BE2C (cell line): ENCODE results near the gene CABLES2.

Experiments used
- DNase-seq: peaks from one replicate; pipeline ENCODE4 v3.0.0-alpha.2; 2020
- H3K27me3 ChIP-seq: fragments of 250-450 bp; sonication (Bioruptor Pico); 2 replicates; pipeline ENCODE4 v1.5.1; 2020; ENCODE audit warnings: mild to moderate bottlenecking
- H3K36me3 ChIP-seq: fragments of 250-450 bp; sonication (Bioruptor Pico); 2 replicates; pipeline ENCODE4 v1.5.1; 2020; ENCODE audit warnings: mild to moderate bottlenecking
- H3K4me1 ChIP-seq: fragments of 250-450 bp; sonication (Bioruptor Pico); 2 replicates; pipeline ENCODE4 v1.5.1; 2020
- H3K4me3 ChIP-seq: 2 replicates; pipeline ENCODE4 v1.5.1; 2011; ENCODE audit warnings: low read depth, low read length
- H3K9me3 ChIP-seq: fragments of 250-450 bp; sonication (Bioruptor Pico); 2 replicates; pipeline ENCODE4 v1.5.1; 2020
- TF ChIP-seq, protein P1 (sequence below): IDR thresholded peaks from 2 replicates; pipeline ENCODE4 v1.5.1; 2012; ENCODE audit warnings: mild to moderate bottlenecking, low read depth, low read length

CABLES2 gene

DNA sequence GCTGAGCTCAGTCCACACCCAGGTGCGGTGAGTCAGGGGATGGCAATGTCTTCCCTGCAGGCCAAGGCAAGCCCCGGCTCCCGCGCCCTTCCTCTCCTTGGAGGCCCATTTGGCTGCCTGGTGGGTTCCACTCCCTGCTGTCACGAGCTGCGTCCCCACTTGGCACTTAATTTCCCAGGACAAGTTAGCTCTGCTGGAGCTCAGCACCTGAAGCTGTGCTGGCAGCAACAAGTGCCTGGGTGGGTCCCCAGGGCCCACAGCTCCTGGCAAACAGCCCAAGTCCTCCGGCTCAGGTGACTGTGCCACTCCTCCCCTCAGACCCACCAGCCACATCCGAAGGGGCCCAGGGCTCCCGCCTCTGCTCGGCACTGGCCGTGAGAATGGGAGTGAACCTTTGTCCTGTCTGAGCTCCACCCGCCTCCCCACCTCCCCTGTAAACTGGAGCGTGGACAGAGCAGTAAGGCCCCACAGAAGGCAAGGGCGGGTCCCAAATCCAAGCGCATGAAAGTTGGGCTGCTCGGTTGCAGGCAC lies 56.9 kb downstream of the CABLES2 start:
- no peaks in the 10 kb centered on the region for H3K36me3 ChIP-seq
- H3K9me3 ChIP-seq = no peaks in the 10 kb centered on the region
- H3K4me1 ChIP-seq = peaks cover 19% of the 10 kb centered on the region
- no peaks in the 10 kb centered on the region for H3K27me3 ChIP-seq
- TF ChIP-seq, protein P1, sequence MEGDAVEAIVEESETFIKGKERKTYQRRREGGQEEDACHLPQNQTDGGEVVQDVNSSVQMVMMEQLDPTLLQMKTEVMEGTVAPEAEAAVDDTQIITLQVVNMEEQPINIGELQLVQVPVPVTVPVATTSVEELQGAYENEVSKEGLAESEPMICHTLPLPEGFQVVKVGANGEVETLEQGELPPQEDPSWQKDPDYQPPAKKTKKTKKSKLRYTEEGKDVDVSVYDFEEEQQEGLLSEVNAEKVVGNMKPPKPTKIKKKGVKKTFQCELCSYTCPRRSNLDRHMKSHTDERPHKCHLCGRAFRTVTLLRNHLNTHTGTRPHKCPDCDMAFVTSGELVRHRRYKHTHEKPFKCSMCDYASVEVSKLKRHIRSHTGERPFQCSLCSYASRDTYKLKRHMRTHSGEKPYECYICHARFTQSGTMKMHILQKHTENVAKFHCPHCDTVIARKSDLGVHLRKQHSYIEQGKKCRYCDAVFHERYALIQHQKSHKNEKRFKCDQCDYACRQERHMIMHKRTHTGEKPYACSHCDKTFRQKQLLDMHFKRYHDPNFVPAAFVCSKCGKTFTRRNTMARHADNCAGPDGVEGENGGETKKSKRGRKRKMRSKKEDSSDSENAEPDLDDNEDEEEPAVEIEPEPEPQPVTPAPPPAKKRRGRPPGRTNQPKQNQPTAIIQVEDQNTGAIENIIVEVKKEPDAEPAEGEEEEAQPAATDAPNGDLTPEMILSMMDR = no peak
- no peak overlapping the region for H3K4me3 ChIP-seq
- no peak for DNase-seq

DNA sequence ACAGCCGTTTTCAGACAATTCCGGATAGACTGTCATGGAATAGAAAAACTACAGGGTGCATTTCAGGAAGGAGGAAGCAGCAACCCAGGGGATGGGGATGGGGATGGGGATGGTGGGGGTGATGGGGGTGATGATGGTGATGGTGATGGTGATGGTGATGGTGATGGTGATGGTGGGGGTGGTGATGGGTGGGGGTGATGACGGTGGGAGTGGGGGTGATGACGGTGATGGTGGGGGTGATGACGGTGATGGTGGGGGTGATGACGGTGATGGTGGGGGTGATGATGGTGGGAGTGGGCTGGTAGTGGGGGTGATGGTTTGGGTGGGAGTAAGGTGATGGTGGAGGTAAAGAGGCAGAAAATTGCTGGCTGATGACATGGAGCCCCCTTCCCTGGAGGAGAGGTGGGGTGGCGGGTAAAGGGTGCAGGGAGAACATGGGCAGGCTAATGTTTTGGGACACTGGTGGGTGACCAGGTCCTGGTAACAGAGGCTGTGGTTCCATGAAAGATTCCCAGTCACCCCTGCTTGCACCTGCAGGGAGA lies 57.5 kb downstream of the CABLES2 start:
- Histone ChIP-seq H3K4me3 (no peak overlapping the region), H3K36me3 (no peaks in the 10 kb centered on the region), H3K27me3 (no peaks in the 10 kb centered on the region), H3K4me1 (peaks cover 15% of the 10 kb centered on the region), H3K9me3 (no peaks in the 10 kb centered on the region)
- TF ChIP-seq, protein P1 = no peak
- DNase-seq = no peak

DNA sequence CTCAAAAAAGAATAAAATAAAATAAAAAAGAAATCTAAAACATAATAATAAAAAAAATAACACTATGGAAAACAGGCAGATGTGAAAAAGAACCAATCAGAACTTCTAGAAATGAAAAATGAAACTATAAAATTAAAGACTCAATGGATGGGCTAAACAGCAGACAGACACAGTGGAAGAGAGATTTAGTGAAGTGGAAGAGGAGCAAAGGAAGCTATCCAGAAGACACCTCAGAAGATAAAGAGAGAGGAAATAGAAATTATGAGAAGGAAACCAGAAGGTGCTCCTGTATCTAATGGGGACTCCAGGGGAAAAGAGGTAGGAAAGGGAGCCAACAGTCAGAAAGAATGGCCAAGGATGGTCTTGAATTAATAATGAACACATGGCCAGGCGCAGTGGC lies 58.5 kb downstream of the CABLES2 start:
- Histone ChIP-seq H3K27me3 (no peaks in the 10 kb centered on the region), H3K9me3 (no peaks in the 10 kb centered on the region), H3K36me3 (no peaks in the 10 kb centered on the region), H3K4me3 (no peak overlapping the region), H3K4me1 (peaks cover 12% of the 10 kb centered on the region)
- no peak for DNase-seq
- TF ChIP-seq, protein P1 = no peak

DNA sequence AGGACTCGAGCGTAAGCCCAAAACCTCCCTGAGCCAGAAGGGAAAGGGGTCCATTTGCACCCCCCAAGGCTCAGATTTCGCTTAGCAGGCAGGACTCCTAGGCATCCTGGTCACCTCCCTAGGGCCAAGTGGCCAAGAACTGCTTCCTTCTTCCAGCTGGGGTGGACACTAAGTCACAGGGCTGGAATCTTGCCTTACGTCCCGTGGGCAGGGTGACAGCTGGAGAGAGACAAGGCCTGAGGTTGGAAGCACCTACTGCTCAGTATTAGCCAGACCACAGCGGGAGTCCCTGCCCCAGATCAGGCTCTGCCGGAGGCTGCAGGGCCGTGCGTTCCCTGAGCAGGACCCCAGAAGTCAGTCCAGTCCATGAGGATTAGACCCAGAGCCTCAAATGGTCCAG lies 59.6 kb downstream of the CABLES2 start:
- peaks cover 1% of the 10 kb centered on the region for H3K4me1 ChIP-seq
- no peaks in the 10 kb centered on the region for H3K9me3 ChIP-seq
- H3K36me3 ChIP-seq = no peaks in the 10 kb centered on the region
- TF ChIP-seq, protein P1 = no peak
- DNase-seq = no peak
- H3K4me3 ChIP-seq = no peak overlapping the region
- no peaks in the 10 kb centered on the region for H3K27me3 ChIP-seq

DNA sequence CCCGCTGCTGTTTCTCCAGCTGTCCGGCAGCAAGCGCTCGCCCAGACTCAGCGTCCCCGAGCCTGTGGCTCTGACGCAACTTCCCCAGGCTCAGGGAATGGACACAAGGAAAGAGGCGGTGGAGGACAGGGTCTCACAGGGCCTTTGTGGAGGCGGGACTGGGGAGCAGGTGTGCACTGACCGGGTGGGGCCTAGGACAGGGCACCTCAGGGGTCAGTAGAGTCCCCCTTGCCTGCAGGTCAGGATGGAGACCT lies 60.0 kb downstream of the CABLES2 start:
- no peak for DNase-seq
- H3K27me3 ChIP-seq = no peaks in the 10 kb centered on the region
- H3K9me3 ChIP-seq = no peaks in the 10 kb centered on the region
- no peaks in the 10 kb centered on the region for H3K36me3 ChIP-seq
- no peak overlapping the region for H3K4me3 ChIP-seq
- H3K4me1 ChIP-seq = no peaks in the 10 kb centered on the region
- TF ChIP-seq, protein P1 = no peak

DNA sequence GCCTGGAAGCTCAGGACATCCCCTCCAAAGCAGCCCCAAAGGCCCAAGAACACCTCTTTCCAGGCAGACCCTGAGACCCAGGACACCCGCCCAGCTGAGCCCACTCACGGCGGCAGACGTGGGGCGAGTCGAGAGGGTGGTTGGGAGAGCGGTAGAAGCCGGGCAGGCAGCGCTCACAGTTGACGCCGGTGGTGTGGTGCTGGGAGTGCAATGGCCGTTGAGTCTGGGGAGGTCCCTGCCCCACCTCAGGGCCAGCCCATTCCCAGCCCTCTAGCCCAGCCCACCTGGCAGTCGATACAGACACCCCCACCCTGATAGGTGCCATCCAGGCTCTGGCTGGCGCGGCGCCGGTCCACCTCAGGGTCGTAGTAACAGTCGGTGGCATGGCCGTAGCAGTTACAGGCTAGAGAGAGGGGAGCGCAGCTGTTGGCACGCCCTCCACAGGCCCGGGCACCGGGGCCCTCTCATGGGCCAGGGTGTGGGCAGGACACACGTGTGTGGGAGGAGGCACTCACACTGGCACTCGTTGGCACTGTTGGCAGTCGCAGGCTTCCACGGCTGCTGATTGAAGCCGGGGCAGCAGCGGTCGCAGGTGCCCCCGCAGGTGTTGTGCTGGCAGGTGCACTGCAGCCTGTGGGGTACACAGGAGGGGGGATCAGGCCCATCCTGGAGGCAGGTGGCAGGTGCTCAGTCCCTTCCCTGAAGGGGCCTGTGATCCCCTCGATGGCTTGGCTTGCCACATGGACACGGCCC lies 60.5 kb downstream of the CABLES2 start:
- H3K36me3 ChIP-seq = no peaks in the 10 kb centered on the region
- no peak for DNase-seq
- H3K4me1 ChIP-seq = no peaks in the 10 kb centered on the region
- H3K9me3 ChIP-seq = no peaks in the 10 kb centered on the region
- TF ChIP-seq, protein P1 = no peak
- H3K27me3 ChIP-seq = no peaks in the 10 kb centered on the region
- no peak overlapping the region for H3K4me3 ChIP-seq
